Thyroid gland (tissue), 4 donors: Measurements from ENCODE around the gene MEGF10.

ENCODE experiments used
- CTCF ChIP-seq, 6 experiments: fragments of 200-600 bp in 3 of 6; fragments of 450-650 bp in 3 of 6; sonication (generic) in 3 of 6; IDR thresholded peaks; one replicate each; pipeline ENCODE4 v1.5.1; 2016 to 2019; ENCODE audit warnings: antibody characterized with exemption in 6 of 6, mild to moderate bottlenecking in 2 of 6, inconsistent platforms in 1 of 6, moderate library complexity in 1 of 6
- POLR2A ChIP-seq, 2 donors: fragments of 450-650 bp; IDR thresholded peaks; one replicate each; pipeline ENCODE4 v1.6.1; 2017; ENCODE audit warnings: antibody characterized with exemption in 2 of 2, mild to moderate bottlenecking in 2 of 2, moderate library complexity in 1 of 2

GRCh38 chr5:127421471-127421870 is 130.9 kb downstream of the MEGF10 start:
- TF ChIP-seq CTCF (IDR thresholded peaks at IDR 0.05) (no peak), POLR2A (IDR thresholded peaks at IDR 0.05) (no peak)
